ENCODE data around the gene ROBO1.

Gene ROBO1

GRCh38 chr3:78927759-78928158 is 840.0 kb downstream of the ROBO1 start:
- DNase-seq (ENCODE audit: low read depth, low spot score), result no peak
- H3K4me3 ChIP-seq (ENCODE audit: low read length), result no peak overlapping the region

GRCh38 chr3:78926523-78926922 is 841.3 kb downstream of the ROBO1 start:
- no peak overlapping the region for H3K4me3 ChIP-seq (ENCODE audit: low read length)
- DNase-seq (ENCODE audit: low read depth, low spot score), result no peak

GRCh38 chr3:78924711-78925110 is 843.1 kb downstream of the ROBO1 start:
- H3K4me3 ChIP-seq (ENCODE audit: low read length), result no peak overlapping the region
- DNase-seq (ENCODE audit: low read depth, low spot score), result no peak

GRCh38 chr3:78919021-78919755 is 848.6 kb downstream of the ROBO1 start:
- DNase-seq (ENCODE audit: low read depth, low spot score), result no peak
- H3K4me3 ChIP-seq (ENCODE audit: low read length), result no peak overlapping the region

GRCh38 chr3:78918361-78919020 is 849.3 kb downstream of the ROBO1 start:
- no peak overlapping the region for H3K4me3 ChIP-seq (ENCODE audit: low read length)
- DNase-seq (ENCODE audit: low read depth, low spot score), result no peak

GRCh38 chr3:78917536-78917935 is 850.3 kb downstream of the ROBO1 start:
- no peak for DNase-seq (ENCODE audit: low read depth, low spot score)
- no peak overlapping the region for H3K4me3 ChIP-seq (ENCODE audit: low read length)

GRCh38 chr3:78913711-78914110 is 854.1 kb downstream of the ROBO1 start:
- DNase-seq (ENCODE audit: low read depth, low spot score), result no peak
- no peak overlapping the region for H3K4me3 ChIP-seq (ENCODE audit: low read length)

GRCh38 chr3:78912687-78913086 is 855.1 kb downstream of the ROBO1 start:
- H3K4me3 ChIP-seq (ENCODE audit: low read length), result no peak overlapping the region
- DNase-seq (ENCODE audit: low read depth, low spot score), result no peak

GRCh38 chr3:78912259-78912658 is 855.5 kb downstream of the ROBO1 start:
- no peak for DNase-seq (ENCODE audit: low read depth, low spot score)
- H3K4me3 ChIP-seq (ENCODE audit: low read length), result no peak overlapping the region

GRCh38 chr3:78911394-78911793 is 856.4 kb downstream of the ROBO1 start:
- no peak overlapping the region for H3K4me3 ChIP-seq (ENCODE audit: low read length)
- DNase-seq (ENCODE audit: low read depth, low spot score), result no peak

- no peak overlapping the region for H3K4me3 ChIP-seq (ENCODE audit: low read length)
- DNase-seq (ENCODE audit: low read depth, low spot score), result no peak
These were observed 859.6 kb downstream of the ROBO1 start for GRCh38 chr3:78908236-78908635.

- no peak overlapping the region for H3K4me3 ChIP-seq (ENCODE audit: low read length)
- DNase-seq (ENCODE audit: low read depth, low spot score), result no peak
These were observed 860.4 kb downstream of the ROBO1 start for GRCh38 chr3:78907367-78907766.

GRCh38 chr3:78906930-78907329 is 860.9 kb downstream of the ROBO1 start:
- no peak overlapping the region for H3K4me3 ChIP-seq (ENCODE audit: low read length)
- no peak for DNase-seq (ENCODE audit: low read depth, low spot score)

GRCh38 chr3:78906245-78906644 is 861.6 kb downstream of the ROBO1 start:
- no peak overlapping the region for H3K4me3 ChIP-seq (ENCODE audit: low read length)
- DNase-seq (ENCODE audit: low read depth, low spot score), result no peak

- no peak for DNase-seq (ENCODE audit: low read depth, low spot score)
- no peak overlapping the region for H3K4me3 ChIP-seq (ENCODE audit: low read length)
These were observed 862.1 kb downstream of the ROBO1 start for GRCh38 chr3:78905700-78906099.

GRCh38 chr3:78901544-78901943 is 866.3 kb downstream of the ROBO1 start:
- no peak for DNase-seq (ENCODE audit: low read depth, low spot score)
- no peak overlapping the region for H3K4me3 ChIP-seq (ENCODE audit: low read length)

- no peak for DNase-seq (ENCODE audit: low read depth, low spot score)
- H3K4me3 ChIP-seq (ENCODE audit: low read length), result no peak overlapping the region
These were observed 866.9 kb downstream of the ROBO1 start for GRCh38 chr3:78900880-78901279.

- no peak for DNase-seq (ENCODE audit: low read depth, low spot score)
- H3K4me3 ChIP-seq (ENCODE audit: low read length), result no peak overlapping the region
These were observed 867.4 kb downstream of the ROBO1 start for GRCh38 chr3:78900426-78900825.

- no peak overlapping the region for H3K4me3 ChIP-seq (ENCODE audit: low read length)
- DNase-seq (ENCODE audit: low read depth, low spot score), result no peak
These were observed 872.3 kb downstream of the ROBO1 start for GRCh38 chr3:78895528-78895927.

GRCh38 chr3:78894787-78895186 is 873.0 kb downstream of the ROBO1 start:
- H3K4me3 ChIP-seq (ENCODE audit: low read length), result no peak overlapping the region
- DNase-seq (ENCODE audit: low read depth, low spot score), result no peak

- DNase-seq (ENCODE audit: low read depth, low spot score), result no peak
- H3K4me3 ChIP-seq (ENCODE audit: low read length), result no peak overlapping the region
These were observed 874.6 kb downstream of the ROBO1 start for GRCh38 chr3:78893161-78893560.
